Esophagus muscularis mucosa (tissue), 4 donors: ENCODE results near the gene THBS3. TPM values are rescaled to one million over a fixed set of nuclear protein-coding genes. Genes with fewer than 3 reads are reported as not detected.
"Not testable (repeated sequence)": the region's sequence is repeated elsewhere in the genome, so short reads cannot be mapped to it uniquely, and the experiment has no call there.

Experiments
- DNase-seq: peaks from one replicate; pipeline ENCODE4 v3.0.0-alpha.2; 2017; ENCODE audit errors: extremely low spot score
- H3K27ac ChIP-seq, 4 donors: fragments of 200-600 bp; sonication (generic); replicated peaks in 1 of 4; 1 replicate in 3 of 4; 2 replicates in 1 of 4; pipeline ENCODE4 v1.5.1; 2016 to 2019; ENCODE audit warnings: mild to moderate bottlenecking in 1 of 4
- H3K27me3 ChIP-seq, 4 donors: fragments of 200-600 bp; sonication (generic); one replicate each; pipeline versions ENCODE4 v1.5.1 to v1.6.0; 2016 to 2019
- H3K36me3 ChIP-seq, 4 donors: fragments of 200-600 bp; sonication (generic); one replicate each; pipeline ENCODE4 v1.5.1; 2016 to 2019
- H3K4me1 ChIP-seq, 4 donors: fragments of 200-600 bp; sonication (generic); one replicate each; pipeline ENCODE4 v1.5.1; 2016 to 2019
- H3K4me3 ChIP-seq, 4 donors: fragments of 200-600 bp; sonication (generic); 1 replicate in 2 of 4; 2 replicates in 2 of 4; pipeline ENCODE4 v1.5.1; 2016 to 2019; ENCODE audit warnings: mild to moderate bottlenecking in 4 of 4, moderate library complexity in 1 of 4
- H3K9me3 ChIP-seq, 4 donors: fragments of 200-600 bp; sonication (generic); 1 replicate in 3 of 4; 2 replicates in 1 of 4; pipeline ENCODE4 v1.5.1; 2016 to 2019
- EP300 ChIP-seq: sonication (generic); formaldehyde crosslinking; IDR thresholded peaks from one replicate; pipeline ENCODE4 v1.6.1; 2017; ENCODE audit warnings: antibody characterized with exemption
- WGBS: methylation state at CpG from one replicate; pipeline ENCODE4 v1.1.5; 2018; 5-methylcytosine and 5-hydroxymethylcytosine counted together
- intact Hi-C: fragments of 100-400 bp; cut with DNase I; formaldehyde crosslinking; loops from one replicate; pipeline ENCODE4 v1.15.1; 2023
- small RNA-seq, 3 donors: library from RNA; depleted of rRNA; stranded (forward); fragments of <200 nt; gene quantifications; one replicate each; pipeline ENCODE3, GENCODE V24; 2016
- total RNA-seq, 4 donors: library from RNA; depleted of rRNA; stranded (reverse); fragments of >200 nt; gene quantifications; one replicate each; pipeline versions ENCODE4 v1.1.0 to v1.2.1, GENCODE V29; 2016

THBS3 gene
- total RNA-seq, 4 donors from 2014 or later: 16.2 to 37.4 (median 23.4) TPM

DNA sequence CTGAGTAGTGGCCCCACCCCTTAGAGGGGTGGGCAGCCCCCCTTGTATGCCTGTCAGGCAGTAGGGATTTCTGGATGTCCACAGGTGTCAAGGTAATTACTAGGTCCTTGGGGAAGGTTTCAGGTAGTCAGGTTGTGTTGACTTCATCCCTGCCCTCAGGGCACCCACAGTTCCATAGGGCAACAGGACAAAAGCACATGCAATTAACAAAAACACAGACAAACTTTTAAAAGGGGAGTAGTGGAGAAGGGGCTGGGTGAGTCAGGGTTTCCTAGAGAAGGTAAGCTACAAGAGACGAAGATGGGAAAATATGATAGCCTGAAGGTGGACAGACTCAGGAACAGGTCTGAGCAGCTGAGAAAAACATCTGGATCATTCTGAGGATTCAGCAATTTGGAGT is 48.7 kb downstream of the THBS3 start:
- Histone ChIP-seq H3K36me3 (no peaks in the 10 kb centered on the region), H3K27me3 (no peaks in the 10 kb centered on the region), H3K9me3 (no peaks in the 10 kb centered on the region), H3K4me1 (no peaks in the 10 kb centered on the region), H3K4me3 (no peak overlapping the region), H3K27ac (no peak overlapping the region)
- DNase-seq: no peak
- TF ChIP-seq EP300: no peak
- 81% methylated on average over 1 of the region's 1 CpG for WGBS
- intact Hi-C loops: no loop called here

DNA sequence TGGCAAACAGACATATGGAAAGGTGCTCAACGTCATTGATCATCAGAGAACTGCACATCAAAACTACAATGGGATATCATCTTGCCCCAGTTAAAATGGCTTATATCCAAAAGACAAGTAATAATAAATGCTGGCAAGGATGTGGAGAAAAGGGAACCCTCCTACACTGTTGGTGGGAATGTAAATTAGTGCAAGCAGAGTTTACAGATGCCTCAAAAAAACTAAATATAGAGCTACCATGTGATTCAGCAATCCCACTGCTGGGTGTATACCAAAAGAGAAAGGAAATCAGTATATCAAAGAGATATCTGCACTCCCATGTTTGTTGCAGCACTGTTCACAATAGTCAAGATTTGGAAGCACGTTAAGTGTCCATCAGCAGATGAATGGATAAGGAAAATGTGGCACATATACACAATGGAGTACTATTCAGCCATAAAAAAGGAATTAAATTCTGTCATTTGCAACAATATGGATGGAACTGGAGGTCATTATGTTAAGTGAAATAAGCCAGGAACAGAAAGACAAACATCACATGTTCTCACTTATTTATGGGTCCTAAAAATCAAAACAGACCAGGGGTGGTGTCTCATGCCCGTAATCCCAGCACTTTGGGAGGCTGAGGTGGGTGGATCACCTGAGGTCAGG is 51.6 kb downstream of the THBS3 start:
- intact Hi-C loops, H3K4me1 ChIP-seq, H3K36me3 ChIP-seq, H3K27ac ChIP-seq, H3K9me3 ChIP-seq, H3K4me3 ChIP-seq, H3K27me3 ChIP-seq, DNase-seq: not testable (repeated sequence)
- 67% methylated on average over 3 of the region's 3 CpGs for WGBS

Small RNAs within 50 kb of the gene (small RNA-seq; reads per million reads assigned to genes)
- 0 reads per million in 3 donors for gene HMGN2P18

Other genes with a start within 250 kb of the THBS3 start
- 10 to 100 TPM; 20.2 to 35.3 (median 27.7) TPM for gene PYGO2, start 246.1 kb downstream of the THBS3 start, total RNA-seq
- 100 to 1,000 TPM in 1 of 4 donors, 10 to 100 TPM in 3; 60.6 to 101 (median 93.4) TPM for gene SHC1, start 237.2 kb downstream of the THBS3 start, total RNA-seq
- 10 to 100 TPM; 11.6 to 21.5 (median 18.8) TPM for gene CKS1B, start 233.2 kb downstream of the THBS3 start, total RNA-seq
- 10 to 100 TPM; 19.5 to 29.6 (median 23.0) TPM for gene FLAD1, start 224.6 kb downstream of the THBS3 start, total RNA-seq
- not detected for gene LENEP, start 214.3 kb downstream of the THBS3 start, total RNA-seq
- 10 to 100 TPM; 50.0 to 68.9 (median 55.8) TPM for gene ZBTB7B, start 205.1 kb downstream of the THBS3 start, total RNA-seq
- gene DCST2, start 174.1 kb downstream of the THBS3 start, total RNA-seq: under 1 TPM in 2 of 4 donors, not detected in 2; 0.11 to 0.19 TPM
- under 1 TPM in 1 of 4 donors, not detected in 3; 0.42 TPM for gene DCST1, start 174.1 kb downstream of the THBS3 start, total RNA-seq
- 100 to 1,000 TPM in 2 of 4 donors, 10 to 100 TPM in 2; 61.5 to 142 (median 115) TPM for gene ADAM15, start 156.6 kb downstream of the THBS3 start, total RNA-seq
- gene EFNA4, start 144.2 kb downstream of the THBS3 start, total RNA-seq: 1 to 10 TPM in 3 of 4 donors, under 1 TPM in 1; 0.83 to 4.5 (median 3.2) TPM
- gene EFNA3, start 129.1 kb downstream of the THBS3 start, total RNA-seq: 1 to 10 TPM in 2 of 4 donors, under 1 TPM in 1, not detected in 1; 0.91 to 1.7 (median 1.7) TPM
- gene EFNA1, start 80.0 kb downstream of the THBS3 start, total RNA-seq: 10 to 100 TPM; 11.2 to 37.3 (median 27.5) TPM
- 10 to 100 TPM; 13.3 to 18.7 (median 15.2) TPM for gene SLC50A1, start 72.0 kb downstream of the THBS3 start, total RNA-seq
- gene DPM3, start 67.4 kb downstream of the THBS3 start, total RNA-seq: 100 to 1,000 TPM in 2 of 4 donors, 10 to 100 TPM in 2; 54.5 to 176 (median 80.6) TPM
- gene KRTCAP2, start 34.6 kb downstream of the THBS3 start, total RNA-seq: 100 to 1,000 TPM in 2 of 4 donors, 10 to 100 TPM in 2; 76.0 to 146 (median 108) TPM
- 1 to 10 TPM in 1 of 4 donors, under 1 TPM in 2, not detected in 1; 0.13 to 1.7 (median 0.17) TPM for gene TRIM46, start 34.0 kb downstream of the THBS3 start, total RNA-seq
- 10 to 100 TPM; 34.1 to 52.8 (median 38.0) TPM for gene MTX1, start 798 bp upstream of the THBS3 start, total RNA-seq
- 10 to 100 TPM; 15.1 to 38.7 (median 22.6) TPM for gene ENTREP3, start 47.6 kb upstream of the THBS3 start, total RNA-seq
- gene SCAMP3, start 54.5 kb upstream of the THBS3 start, total RNA-seq: 10 to 100 TPM; 33.6 to 56.0 (median 43.5) TPM
- 10 to 100 TPM; 17.6 to 32.0 (median 25.3) TPM for gene CLK2, start 65.6 kb upstream of the THBS3 start, total RNA-seq
- gene HCN3, start 69.6 kb upstream of the THBS3 start, total RNA-seq: 1 to 10 TPM; 1.0 to 2.1 (median 1.4) TPM
- not detected for gene PKLR, start 93.5 kb upstream of the THBS3 start, total RNA-seq
- gene FDPS, start 101.0 kb upstream of the THBS3 start, total RNA-seq: 10 to 100 TPM; 70.2 to 97.2 (median 82.0) TPM
- 10 to 100 TPM; 15.6 to 35.4 (median 27.2) TPM for gene RUSC1, start 113.0 kb upstream of the THBS3 start, total RNA-seq